ENCODE data around the gene CIC.

- TF ChIP-seq POLR2A (IDR thresholded peaks at IDR 0.05) (no peak), CTCF (IDR thresholded peaks at IDR 0.05) (no peak)
Measured at GRCh38 chr19:42306646-42307045, 37.6 kb downstream of the CIC start.

Data from body of pancreas (tissue), 4 donors.